Measurements from ENCODE around the gene TMEM86A.
"Not testable (repeated sequence)": the region's sequence is repeated elsewhere in the genome, so short reads cannot be mapped to it uniquely, and the experiment has no call there.

TMEM86A gene

DNA sequence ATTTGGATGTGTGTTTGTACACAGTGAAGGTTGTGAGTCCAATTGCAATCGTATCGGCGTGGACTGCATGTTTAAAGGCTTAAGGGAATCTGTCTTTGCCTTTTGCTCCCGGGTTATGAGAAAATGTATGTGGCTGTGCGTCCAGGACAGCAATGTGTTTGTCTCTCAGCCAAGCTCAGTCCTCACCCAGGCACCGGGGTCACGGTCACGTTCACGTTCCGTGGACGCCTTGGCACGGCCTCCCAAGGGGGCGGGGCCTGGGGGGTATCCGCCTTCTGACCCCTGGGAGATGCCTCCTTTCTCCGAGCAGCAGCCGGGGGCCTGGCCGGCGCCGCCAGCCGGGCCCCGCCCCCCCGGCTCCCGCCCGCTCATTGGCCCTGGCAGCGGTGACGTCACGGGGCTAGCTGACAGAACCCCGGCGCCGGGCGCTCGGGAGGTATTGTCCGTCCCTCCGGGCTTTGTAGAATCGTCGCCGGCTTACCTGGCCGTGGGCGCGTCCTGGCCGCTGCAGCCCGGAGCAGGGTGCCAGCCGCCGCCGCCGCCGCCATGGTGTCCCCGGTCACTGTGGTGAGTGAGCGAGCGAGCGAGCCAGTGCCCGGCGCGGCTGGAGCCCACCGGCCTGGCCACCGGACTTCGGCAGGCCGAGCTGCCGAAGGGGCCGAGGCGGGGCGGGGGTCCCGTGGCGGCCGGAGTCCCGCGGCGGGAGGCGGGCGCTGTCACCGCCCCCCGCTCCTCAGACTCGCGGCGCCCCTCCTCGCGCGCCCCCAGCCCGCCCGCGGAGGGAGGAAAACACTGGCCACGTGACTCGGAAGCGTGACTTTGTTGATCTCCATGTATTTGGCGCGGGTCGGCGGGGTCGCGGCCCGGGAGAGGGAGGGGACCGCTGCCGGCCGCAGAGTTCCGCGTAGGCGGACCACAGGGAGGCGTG is at the start of gene TMEM86A:
TMEM86A (plus strand) TSS at position 439 of the 928 bp plus-strand sequence; CDS start at position 547, 108 bp downstream.
- DNase-seq (ENCODE audit: low read depth), result peak; percentile 65

DNA sequence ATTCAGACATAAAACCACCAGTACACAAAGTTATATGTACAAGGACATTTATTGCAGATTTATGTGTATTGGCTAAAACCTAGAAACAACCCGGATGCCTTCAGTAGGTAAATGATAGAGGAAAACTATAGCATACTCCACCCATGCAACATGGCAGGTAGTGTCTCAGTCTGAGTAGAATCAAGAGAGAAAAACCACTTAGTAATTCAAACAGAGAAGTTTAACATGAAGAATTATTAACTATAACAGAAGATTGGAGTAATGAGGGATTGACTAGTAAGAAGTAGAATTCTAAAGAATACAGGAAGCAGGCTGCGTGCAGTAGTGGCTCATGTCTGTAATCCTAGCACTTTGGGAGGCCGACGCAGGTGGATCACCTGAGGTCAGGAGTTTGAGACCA is 48.2 kb upstream of the TMEM86A start:
- DNase-seq (ENCODE audit: low read depth), result no peak

GRCh38 chr11:18650859-18651557 is 47.6 kb upstream of the TMEM86A start:
- DNase-seq (ENCODE audit: low read depth), result peak; percentile 45

DNA sequence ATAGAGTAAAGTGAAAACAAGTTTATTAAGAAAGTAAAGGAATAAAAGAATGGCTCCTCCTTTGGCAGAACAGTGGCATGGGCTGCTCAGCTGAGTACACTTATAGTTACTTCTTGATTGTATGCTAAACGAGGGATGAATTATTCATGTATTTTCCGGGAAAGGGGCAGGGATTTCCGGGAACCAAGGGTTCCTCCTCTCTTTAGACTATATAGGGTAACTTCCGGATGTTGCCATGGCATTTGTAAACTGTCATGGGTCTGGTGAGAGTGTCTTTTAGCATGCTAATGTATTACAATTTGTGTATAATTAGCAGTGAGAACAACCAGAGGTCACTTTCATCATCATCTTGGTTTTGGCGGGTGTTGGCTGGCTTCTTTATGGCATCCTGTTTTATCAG is 40.9 kb upstream of the TMEM86A start:
- no peak for DNase-seq (ENCODE audit: low read depth)

- not testable (repeated sequence) for DNase-seq (ENCODE audit: low read depth)
Observed at GRCh38 chr11:18665353-18665872, 33.2 kb upstream of the TMEM86A start.

- DNase-seq (ENCODE audit: low read depth), result no peak
Observed at GRCh38 chr11:18668131-18668530, 30.4 kb upstream of the TMEM86A start.

DNA sequence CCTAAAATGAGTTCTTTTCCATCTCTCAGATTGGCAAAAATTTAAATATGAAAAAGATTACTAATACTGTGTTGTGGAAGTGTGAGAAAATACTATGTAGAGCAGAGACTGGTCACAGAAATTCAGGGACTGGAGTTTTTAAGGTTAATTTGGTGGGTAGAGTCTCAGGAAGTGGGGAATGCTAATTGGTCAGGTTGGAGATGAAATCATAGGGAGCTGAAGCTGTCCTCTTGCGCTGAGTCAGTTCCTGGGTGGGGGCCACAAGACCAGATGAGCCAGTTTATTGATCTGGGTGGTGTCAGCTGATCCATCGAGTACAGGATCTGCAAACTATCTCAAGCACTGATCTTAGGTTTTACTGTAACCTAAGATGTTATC is 29.4 kb upstream of the TMEM86A start:
- no peak for DNase-seq (ENCODE audit: low read depth)

DNA sequence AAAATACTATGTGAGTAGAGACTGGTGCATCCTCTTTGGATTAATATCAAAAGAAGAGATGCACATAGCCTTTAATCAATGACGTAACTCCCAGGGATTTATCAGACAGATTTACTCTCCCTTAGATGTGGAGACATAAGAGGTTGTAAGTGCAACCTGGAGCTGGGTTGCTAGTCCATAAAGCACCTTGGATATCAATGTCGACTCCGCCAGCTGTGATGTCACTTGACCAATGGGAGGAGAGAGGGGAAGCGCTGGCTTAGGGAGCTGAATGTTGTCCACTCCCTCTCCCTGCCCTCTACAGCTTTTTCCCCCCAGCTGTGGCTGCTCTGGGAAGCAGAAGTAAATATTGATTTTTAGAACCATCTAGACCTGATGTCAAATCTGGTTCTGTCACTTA is 28.9 kb upstream of the TMEM86A start:
- no peak for DNase-seq (ENCODE audit: low read depth)

GRCh38 chr11:18671246-18671645 is 27.3 kb upstream of the TMEM86A start:
- DNase-seq (ENCODE audit: low read depth), result no peak

- DNase-seq (ENCODE audit: low read depth), result not testable (repeated sequence)
Observed at GRCh38 chr11:18672209-18672608, 26.4 kb upstream of the TMEM86A start.

DNA sequence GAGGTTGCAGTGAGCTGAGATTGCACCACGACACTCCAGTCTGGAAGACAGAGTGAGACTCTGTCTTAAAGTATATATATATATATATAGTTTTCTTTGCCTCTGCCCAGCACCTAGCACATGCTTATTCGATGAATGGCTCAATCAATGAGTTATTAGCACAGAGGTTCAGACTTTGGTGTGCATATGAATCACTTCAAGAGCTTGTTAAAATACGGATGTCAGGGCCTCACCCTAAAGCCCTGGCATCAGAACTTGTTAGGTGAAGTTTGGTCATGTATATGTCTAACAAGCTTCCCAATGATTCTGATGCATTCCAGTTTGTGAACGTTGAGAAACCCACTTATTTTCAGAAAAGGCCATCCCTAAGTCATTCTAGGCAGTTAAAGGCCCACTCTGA is 21.8 kb upstream of the TMEM86A start:
- DNase-seq (ENCODE audit: low read depth), result no peak

DNA sequence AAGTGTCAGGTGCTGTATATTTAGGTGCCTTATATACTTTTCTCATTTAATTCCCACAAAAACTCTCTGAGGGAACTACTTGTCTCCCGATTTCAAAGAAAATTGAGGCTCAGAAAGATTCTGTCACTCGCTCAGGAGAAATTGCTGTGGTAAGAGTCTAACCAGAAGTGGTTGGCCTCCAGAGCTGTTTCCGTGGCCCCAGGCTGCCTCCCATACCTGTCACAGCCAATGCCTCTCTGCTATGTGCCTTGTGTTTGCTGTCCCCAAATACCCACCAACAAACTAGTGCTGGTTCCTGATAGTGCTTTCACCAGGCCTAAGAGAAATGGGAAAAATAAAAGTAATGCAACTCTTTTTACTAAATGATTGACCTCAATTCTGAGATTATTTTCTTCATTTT is 21.0 kb upstream of the TMEM86A start:
- DNase-seq (ENCODE audit: low read depth), result no peak

GRCh38 chr11:18681949-18682348 is 16.6 kb upstream of the TMEM86A start:
- not testable (repeated sequence) for DNase-seq (ENCODE audit: low read depth)

DNA sequence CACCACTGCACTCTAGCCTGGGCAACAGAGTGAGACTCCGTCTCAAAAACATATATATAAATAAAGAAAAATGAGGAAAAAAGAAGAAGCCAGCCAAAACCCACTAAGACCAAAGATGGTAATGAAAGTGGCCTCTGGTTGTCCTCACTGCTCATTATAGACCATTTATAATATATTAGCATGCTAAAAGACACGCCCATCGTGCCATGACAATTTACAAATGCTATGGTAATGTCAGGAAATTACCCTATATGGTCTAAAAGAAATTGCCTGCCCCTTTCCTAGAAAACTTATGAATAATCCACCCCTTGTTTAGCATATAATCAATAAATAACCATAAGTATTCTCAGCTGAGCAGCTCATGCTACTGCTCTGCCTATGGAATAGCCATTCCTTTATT is 16.1 kb upstream of the TMEM86A start:
- DNase-seq (ENCODE audit: low read depth), result no peak

DNA sequence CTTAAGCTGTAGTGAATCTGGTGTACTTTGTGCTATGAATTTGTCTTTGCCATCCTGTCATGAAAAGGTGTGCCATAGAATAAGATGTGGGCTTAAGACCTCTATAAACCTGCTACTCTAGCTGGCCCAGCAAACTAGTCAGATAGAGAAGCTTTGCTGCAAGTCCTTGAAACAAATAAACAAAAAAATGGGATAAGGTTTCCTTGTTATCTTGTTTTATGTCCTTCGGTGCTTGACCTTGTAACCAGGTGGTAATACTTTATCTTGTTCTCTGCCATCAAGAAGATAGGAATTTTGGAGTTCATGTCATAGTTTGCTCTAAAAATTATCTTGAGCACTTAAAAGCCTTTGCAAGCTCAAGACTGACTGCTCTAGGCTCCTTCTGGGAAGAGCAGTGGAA is 14.3 kb upstream of the TMEM86A start:
- no peak for DNase-seq (ENCODE audit: low read depth)

DNA sequence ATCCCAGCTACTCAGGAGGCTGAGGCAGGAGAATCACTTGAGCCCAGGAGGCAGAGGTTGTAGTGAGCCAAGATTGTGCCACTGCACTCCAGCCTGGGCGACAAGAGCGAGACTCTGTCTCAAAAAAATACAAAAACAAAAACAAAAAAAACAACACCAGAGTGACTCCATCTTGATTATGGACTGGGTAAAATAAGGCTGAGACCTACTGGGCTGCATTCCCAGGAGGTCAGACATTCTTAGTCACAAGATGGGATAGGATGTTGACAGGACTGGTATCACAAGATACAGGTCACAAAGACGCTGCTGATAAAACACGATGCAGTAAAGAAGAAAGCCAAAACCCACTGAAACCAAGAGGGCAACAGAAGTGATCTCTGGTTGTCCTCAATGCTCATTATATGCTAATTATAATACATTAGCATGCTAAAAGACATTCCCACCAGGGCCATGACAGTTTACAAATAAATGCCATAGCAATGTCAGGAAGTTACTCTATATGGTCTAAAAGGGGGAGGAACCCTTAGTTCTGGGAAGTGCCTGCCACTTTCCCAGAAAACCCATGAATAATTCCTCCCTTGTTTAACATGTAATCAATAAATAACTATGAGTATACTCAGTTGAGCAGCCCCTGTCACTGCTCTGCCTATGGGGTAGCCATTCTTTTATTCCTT is 7.0 kb upstream of the TMEM86A start:
- not testable (repeated sequence) for DNase-seq (ENCODE audit: low read depth)

DNA sequence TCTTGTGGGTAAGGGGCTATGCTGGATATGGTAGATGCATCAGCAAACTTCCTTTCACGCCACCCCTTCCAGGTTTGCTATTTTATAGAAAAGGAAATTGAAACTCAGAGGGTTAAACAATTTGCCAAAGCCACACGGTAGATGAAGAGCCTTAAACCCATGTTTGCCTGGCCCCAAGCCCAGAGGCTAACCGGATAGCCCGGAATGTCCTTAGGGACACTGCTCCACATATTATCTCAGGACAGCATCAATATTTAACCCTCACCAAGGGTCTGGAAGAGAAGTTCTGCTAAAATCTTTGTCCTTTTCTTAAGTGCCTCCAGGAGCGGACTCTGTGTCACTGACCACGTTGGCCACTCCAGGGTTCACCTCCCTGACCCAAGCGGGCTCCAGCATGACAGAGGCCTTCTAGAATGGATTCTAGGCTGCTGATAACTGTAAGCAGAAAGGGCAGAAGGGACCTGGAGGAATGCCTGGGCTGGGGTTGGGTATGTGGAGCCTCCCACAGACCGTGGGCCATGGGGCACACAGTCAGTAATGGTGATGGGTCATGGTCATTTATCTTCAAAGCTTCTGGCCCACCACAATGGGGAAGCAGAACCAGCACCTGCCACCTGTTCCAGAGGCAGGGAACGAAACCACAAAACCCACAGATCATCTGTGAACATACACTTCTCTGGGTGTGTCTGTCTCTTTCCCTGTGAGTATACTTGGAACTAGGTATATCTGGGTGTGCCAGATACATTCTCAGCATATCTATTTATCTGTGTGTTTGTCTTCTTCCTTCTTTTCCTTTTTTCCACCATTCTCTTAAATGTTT is 5.4 kb upstream of the TMEM86A start:
- no peak for DNase-seq (ENCODE audit: low read depth)

DNA sequence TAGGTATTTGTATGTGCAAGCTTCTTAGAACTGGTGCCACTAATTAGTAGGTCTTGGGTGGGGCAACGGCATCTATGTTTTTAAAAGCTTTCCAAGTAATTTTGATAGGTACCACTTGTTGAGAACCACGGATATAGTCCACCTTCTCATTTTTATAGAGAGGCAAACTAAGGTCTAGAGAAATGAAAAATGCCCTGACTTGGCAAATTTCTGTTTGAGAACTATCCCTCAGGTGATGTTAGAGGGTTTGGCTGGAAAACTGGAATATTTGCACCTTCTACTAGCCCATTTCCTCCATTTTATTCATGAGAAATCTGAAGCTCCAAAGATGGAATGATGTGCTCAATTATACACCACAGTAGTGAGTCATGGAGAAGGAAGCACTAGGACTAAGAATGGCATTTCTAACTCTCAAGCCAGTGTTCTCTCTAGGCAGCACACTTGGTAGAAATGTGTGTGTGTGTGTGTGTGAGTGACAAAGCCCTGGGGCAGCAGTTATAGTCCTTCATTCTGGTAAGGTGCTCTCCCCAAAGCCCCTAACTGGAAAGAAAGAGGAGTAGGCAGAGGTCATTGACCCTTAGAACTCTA is 1.8 kb upstream of the TMEM86A start:
- DNase-seq (ENCODE audit: low read depth), result no peak

- no peak for DNase-seq (ENCODE audit: low read depth)
Observed at GRCh38 chr11:18697576-18697975, 1.0 kb upstream of the TMEM86A start.

DNA sequence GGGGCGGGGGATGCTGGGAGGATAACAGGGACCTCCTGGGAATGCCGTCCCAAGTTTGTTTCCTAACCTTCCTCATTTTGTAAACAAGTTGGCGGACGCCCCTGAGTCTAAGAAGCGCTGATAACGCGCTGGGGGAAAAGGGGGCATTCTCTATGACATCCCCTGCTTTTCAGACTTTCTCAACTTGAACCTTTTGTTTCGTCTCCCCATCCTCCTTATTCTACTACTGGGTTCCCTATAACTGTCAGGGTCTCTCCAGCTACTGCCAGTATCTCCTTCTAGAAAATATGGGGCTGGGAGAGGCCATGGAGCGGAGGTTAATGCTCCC is 654 bp downstream of the TMEM86A start:
- no peak for DNase-seq (ENCODE audit: low read depth)

DNA sequence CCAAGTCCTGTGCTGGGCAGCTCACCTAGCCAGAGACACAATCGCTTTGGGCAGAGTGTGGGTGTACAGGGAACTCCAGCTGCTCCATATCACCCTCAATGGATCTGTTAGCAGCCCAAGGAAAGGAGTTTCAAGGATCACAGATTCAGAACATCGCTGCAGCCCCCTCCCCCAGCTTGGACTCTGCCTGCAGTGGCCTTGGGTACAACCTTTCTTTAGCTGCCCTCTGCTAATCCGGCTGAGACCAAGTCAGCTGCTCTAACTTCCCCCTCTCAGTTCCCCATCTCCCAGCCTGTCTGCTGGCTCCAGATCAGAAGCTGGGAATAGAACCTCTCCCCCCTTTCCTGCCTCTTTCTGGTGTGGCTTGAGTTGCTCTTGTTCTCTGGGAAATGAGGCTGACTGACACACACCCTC is 1.3 kb downstream of the TMEM86A start:
- no peak for DNase-seq (ENCODE audit: low read depth)

All from fibroblast of gingiva (primary cell).